K562 (cell line): Measurements from ENCODE around the gene CACNG7. TPM values are rescaled to one million over a fixed set of nuclear protein-coding genes. Genes with fewer than 3 reads are reported as not detected.

ENCODE experiments used
- CAMTA2 ChIP-seq: fragments of 250-450 bp; sonication (Bioruptor Pico); conservative IDR thresholded peaks from 2 replicates; pipeline ENCODE4 v1.5.1; 2022
- CBX8 ChIP-seq: fragments of 200-600 bp; sonication (generic); IDR thresholded peaks from 2 replicates; pipeline ENCODE4 v1.6.1; 2012; ENCODE audit warnings: borderline replicate concordance, mixed run types, low read depth, mild to moderate bottlenecking, moderate library complexity, mixed read lengths, low read length, control low read depth, inconsistent platforms; ENCODE audit not compliant: poor library complexity, severe bottlenecking; ENCODE audit errors: extremely low read depth
- CCAR2 ChIP-seq: fragments of 200-400 bp; formaldehyde crosslinking; IDR thresholded peaks from 2 replicates; pipeline ENCODE4 v1.6.1; 2017; ENCODE audit warnings: mild to moderate bottlenecking, low read depth, low read length
- CSDE1 ChIP-seq, 2 experiments: fragments of 450-650 bp; IDR thresholded peaks; 2 replicates each; pipeline ENCODE4 v1.6.1; 2016; ENCODE audit warnings: mild to moderate bottlenecking in 1 of 2
- FOXJ3 ChIP-seq: sonication (generic); formaldehyde crosslinking; IDR thresholded peaks from 2 replicates; pipeline ENCODE4 v1.4.0; 2020; ENCODE audit warnings: mild to moderate bottlenecking, missing genetic modification reagents
- MTF1 ChIP-seq: fragments of 250-450 bp; sonication (Bioruptor Pico); IDR thresholded peaks from 2 replicates; pipeline ENCODE4 v1.9.0; 2021; ENCODE audit warnings: moderate library complexity, mild to moderate bottlenecking, inconsistent platforms, borderline replicate concordance
- NCOA4 ChIP-seq: fragments of 450-650 bp; IDR thresholded peaks from 2 replicates; pipeline ENCODE4 v1.6.1; 2018; ENCODE audit warnings: mild to moderate bottlenecking; ENCODE audit not compliant: partially characterized antibody
- NEUROD1 ChIP-seq: fragments of 150-350 bp; IDR thresholded peaks from 2 replicates; pipeline ENCODE4 v1.6.1; 2014; ENCODE audit warnings: borderline replicate concordance, low read length, low read depth; ENCODE audit not compliant: partially characterized antibody
- POLR2AphosphoS2 ChIP-seq: IDR thresholded peaks from 2 replicates; pipeline ENCODE4 v1.6.1; 2012; ENCODE audit warnings: low read length, improper control_type of control experiment
- POU5F1 ChIP-seq: fragments of 150-350 bp; IDR thresholded peaks from 2 replicates; pipeline ENCODE4 v1.6.1; 2014; ENCODE audit warnings: borderline replicate concordance, low read length, low read depth, mild to moderate bottlenecking; ENCODE audit not compliant: partially characterized antibody
- PPARD ChIP-seq: fragments of 250-450 bp; sonication (Bioruptor Pico); IDR thresholded peaks from 2 replicates; pipeline ENCODE4 v1.8.0; 2022; ENCODE audit warnings: inconsistent platforms, mild to moderate bottlenecking, moderate library complexity
- RAD51 ChIP-seq: fragments of 450-650 bp; IDR thresholded peaks from 2 replicates; pipeline ENCODE4 v1.7.1; 2016; ENCODE audit warnings: low read depth, mild to moderate bottlenecking, borderline replicate concordance
- RBFOX2 ChIP-seq: fragments of 200-400 bp; formaldehyde crosslinking; IDR thresholded peaks from 2 replicates; pipeline ENCODE4 v1.6.1; 2017; ENCODE audit warnings: low read depth, mild to moderate bottlenecking, low read length, moderate library complexity
- SMAD3 ChIP-seq: fragments of 450-650 bp; formaldehyde crosslinking; conservative IDR thresholded peaks from 2 replicates; pipeline ENCODE4 v1.4.0; 2020; ENCODE audit warnings: mild to moderate bottlenecking
- SPI1 ChIP-seq: IDR thresholded peaks from 2 replicates; pipeline ENCODE4 v1.6.1; 2011; ENCODE audit warnings: low read depth, low read length, control low read depth, borderline replicate concordance
- ZNF347 ChIP-seq: fragments of 450-650 bp; formaldehyde crosslinking; IDR thresholded peaks from 2 replicates; pipeline ENCODE4 v1.4.0; 2020; ENCODE audit warnings: low read depth, mild to moderate bottlenecking, moderate library complexity
- ZNF444 ChIP-seq: fragments of 250-450 bp; sonication (Bioruptor Pico); IDR thresholded peaks from 2 replicates; pipeline ENCODE4 v1.4.0; 2020; ENCODE audit warnings: mild to moderate bottlenecking, moderate library complexity
- polyA plus RNA-seq, 8 experiments: library from polyadenylated mRNA; depleted of rRNA in 4 of 8; stranded (reverse) in 5 of 8; unstranded in 3 of 8; fragments of >200 nt; fragmentation: Nextera tagmentation in 2 of 8; fragmentation: Illumina TruSeq in 1 of 8; extraction: Ambion mirVana in 2 of 8; extraction: Trizol in 1 of 8; gene quantifications; 2 replicates each; pipeline versions ENCODE4 v1.2.1 to v1.2.3, GENCODE V29; 2011 to 2014; ENCODE audit warnings: inconsistent platforms in 1 of 8, missing spikeins in 1 of 8
- total RNA-seq, 7 experiments: library from RNA; depleted of rRNA in 6 of 7; stranded (reverse); fragments of >200 nt in 6 of 7; fragmentation: Illumina TruSeq in 2 of 7; extraction: Trizol in 2 of 7; gene quantifications; 2 replicates each; pipeline versions ENCODE4 v1.2.1 to v1.2.3, GENCODE V29; 2011 to 2021; ENCODE audit warnings: low replicate concordance in 1 of 7
- TF ChIP-seq, protein P1 (sequence below): fragments of 200-400 bp; formaldehyde crosslinking; IDR thresholded peaks from 2 replicates; pipeline ENCODE4 v1.6.1; 2017; ENCODE audit warnings: mild to moderate bottlenecking, low read depth, low read length, moderate library complexity
- TF ChIP-seq, protein P2 (sequence below): fragments of 250-450 bp; sonication (Bioruptor Pico); IDR thresholded peaks from 2 replicates; pipeline ENCODE4 v1.8.0; 2021; ENCODE audit warnings: moderate library complexity, mild to moderate bottlenecking, inconsistent platforms
- TF ChIP-seq, protein P3 (sequence below): IDR thresholded peaks from 2 replicates; pipeline ENCODE4 v1.6.1; 2012; ENCODE audit warnings: low read depth, low read length, improper control_type of control experiment, borderline replicate concordance
- TF ChIP-seq, protein P4 (sequence below): sonication (generic); formaldehyde crosslinking; IDR thresholded peaks from 2 replicates; pipeline ENCODE4 v1.5.0; 2020; ENCODE audit warnings: missing genetic modification reagents
- TF ChIP-seq, protein P5 (sequence below): fragments of 450-650 bp; IDR thresholded peaks from 2 replicates; pipeline ENCODE4 v1.6.1; 2016; ENCODE audit warnings: low read depth, mild to moderate bottlenecking, moderate library complexity

CACNG7 gene
- total and polyA plus RNA-seq, 9 of the 15 experiments (the other 6 are each of a cell fraction or from before 2014, with no cell fraction given): not detected

DNA sequence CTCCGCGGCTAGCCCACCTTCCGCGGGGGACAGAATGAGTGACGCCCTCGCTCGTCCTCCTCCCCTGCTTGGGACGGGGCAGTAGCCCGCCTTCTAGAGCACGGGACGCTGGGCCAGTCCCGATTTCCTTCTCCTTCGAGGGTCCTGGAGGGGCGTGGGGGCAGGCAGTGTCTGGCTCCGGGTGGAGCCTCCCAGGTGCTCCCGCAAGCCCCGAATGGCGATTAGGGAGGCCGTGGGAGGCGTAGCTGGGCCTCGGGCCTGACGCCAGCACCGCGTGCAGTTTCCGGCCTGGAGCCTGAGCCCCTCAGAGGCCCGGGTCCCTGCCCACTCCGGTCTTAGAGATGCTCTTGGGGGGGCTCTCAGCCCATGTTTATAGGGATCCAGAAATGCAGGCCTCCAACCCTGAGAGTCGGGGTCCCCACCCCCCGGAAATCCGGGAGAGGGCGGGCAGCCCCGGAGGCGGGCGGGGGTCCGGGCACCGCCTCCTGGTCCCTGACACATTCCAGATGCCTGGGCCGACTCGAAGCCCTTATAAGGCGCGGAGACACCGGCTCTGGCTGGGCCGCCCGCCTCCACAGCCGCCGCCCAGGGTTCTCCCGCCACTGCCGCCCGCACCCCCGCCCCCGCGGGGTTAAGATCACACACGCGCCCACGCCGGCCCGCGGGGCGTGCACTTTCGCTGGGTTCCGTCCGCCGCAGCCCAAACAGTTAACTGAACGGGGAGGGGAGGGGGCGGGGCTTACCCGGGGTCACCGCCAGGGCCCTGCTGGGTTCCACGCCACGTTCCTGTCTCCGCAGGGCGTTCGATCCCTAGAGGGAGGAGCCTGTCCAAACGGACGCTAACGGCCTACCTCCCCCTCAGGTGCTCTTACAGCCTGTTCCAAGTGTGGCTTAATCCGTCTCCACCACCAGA, 39.9 kb upstream of the CACNG7 start (continued):
- no peak for TF ChIP-seq POU5F1
- no peak for TF ChIP-seq SPI1
- TF ChIP-seq ZNF347 (CRISPR knock-in tag): no peak
- TF ChIP-seq, protein P1, sequence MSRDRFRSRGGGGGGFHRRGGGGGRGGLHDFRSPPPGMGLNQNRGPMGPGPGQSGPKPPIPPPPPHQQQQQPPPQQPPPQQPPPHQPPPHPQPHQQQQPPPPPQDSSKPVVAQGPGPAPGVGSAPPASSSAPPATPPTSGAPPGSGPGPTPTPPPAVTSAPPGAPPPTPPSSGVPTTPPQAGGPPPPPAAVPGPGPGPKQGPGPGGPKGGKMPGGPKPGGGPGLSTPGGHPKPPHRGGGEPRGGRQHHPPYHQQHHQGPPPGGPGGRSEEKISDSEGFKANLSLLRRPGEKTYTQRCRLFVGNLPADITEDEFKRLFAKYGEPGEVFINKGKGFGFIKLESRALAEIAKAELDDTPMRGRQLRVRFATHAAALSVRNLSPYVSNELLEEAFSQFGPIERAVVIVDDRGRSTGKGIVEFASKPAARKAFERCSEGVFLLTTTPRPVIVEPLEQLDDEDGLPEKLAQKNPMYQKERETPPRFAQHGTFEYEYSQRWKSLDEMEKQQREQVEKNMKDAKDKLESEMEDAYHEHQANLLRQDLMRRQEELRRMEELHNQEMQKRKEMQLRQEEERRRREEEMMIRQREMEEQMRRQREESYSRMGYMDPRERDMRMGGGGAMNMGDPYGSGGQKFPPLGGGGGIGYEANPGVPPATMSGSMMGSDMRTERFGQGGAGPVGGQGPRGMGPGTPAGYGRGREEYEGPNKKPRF: no peak
- TF ChIP-seq SMAD3 (CRISPR knock-in tag): no peak
- TF ChIP-seq, protein P2, sequence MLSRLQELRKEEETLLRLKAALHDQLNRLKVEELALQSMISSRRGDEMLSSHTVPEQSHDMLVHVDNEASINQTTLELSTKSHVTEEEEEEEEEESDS: no peak
- TF ChIP-seq CAMTA2 (CRISPR knock-in tag): no peak
- TF ChIP-seq NCOA4: no peak
- no peak for TF ChIP-seq POLR2AphosphoS2
- TF ChIP-seq FOXJ3 (CRISPR knock-in tag): no peak
- no peak for TF ChIP-seq ZNF444
- peak; percentile 81 for TF ChIP-seq RBFOX2
- TF ChIP-seq, protein P3, sequence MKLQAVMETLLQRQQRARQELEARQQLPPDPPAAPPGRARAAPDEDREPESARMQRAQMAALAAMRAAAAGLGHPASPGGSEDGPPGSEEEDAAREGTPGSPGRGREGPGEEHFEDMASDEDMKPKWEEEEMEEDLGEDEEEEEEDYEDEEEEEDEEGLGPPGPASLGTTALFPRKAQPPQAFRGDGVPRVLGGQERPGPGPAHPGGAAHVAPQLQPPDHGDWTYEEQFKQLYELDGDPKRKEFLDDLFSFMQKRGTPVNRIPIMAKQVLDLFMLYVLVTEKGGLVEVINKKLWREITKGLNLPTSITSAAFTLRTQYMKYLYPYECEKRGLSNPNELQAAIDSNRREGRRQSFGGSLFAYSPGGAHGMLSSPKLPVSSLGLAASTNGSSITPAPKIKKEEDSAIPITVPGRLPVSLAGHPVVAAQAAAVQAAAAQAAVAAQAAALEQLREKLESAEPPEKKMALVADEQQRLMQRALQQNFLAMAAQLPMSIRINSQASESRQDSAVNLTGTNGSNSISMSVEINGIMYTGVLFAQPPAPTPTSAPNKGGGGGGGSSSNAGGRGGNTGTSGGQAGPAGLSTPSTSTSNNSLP: no peak
- TF ChIP-seq PPARD (CRISPR knock-in tag): no peak
- TF ChIP-seq, protein P4, sequence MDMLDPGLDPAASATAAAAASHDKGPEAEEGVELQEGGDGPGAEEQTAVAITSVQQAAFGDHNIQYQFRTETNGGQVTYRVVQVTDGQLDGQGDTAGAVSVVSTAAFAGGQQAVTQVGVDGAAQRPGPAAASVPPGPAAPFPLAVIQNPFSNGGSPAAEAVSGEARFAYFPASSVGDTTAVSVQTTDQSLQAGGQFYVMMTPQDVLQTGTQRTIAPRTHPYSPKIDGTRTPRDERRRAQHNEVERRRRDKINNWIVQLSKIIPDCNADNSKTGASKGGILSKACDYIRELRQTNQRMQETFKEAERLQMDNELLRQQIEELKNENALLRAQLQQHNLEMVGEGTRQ (CRISPR knock-in tag): no peak
- no peak for TF ChIP-seq RAD51
- TF ChIP-seq CBX8: no peak
- TF ChIP-seq MTF1 (CRISPR knock-in tag): no peak
- TF ChIP-seq CSDE1 (IDR thresholded peaks at IDR 0.05): no peak
- TF ChIP-seq, protein P5, sequence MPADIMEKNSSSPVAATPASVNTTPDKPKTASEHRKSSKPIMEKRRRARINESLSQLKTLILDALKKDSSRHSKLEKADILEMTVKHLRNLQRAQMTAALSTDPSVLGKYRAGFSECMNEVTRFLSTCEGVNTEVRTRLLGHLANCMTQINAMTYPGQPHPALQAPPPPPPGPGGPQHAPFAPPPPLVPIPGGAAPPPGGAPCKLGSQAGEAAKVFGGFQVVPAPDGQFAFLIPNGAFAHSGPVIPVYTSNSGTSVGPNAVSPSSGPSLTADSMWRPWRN: peak; percentile 55; the same call in 1 of the 2 replicates
- peak; percentile 50 for TF ChIP-seq NEUROD1
- TF ChIP-seq CCAR2: no peak
